GM10248 (cell line): ENCODE results near the gene CCDC69.
"Not testable (repeated sequence)": the region's sequence is repeated elsewhere in the genome, so short reads cannot be mapped to it uniquely, and the experiment has no call there.

Source experiments
- CTCF ChIA-PET: fragments of 300-600 bp; sonication (Branson Sonifier 250); formaldehyde crosslinking; extraction: SDS; loops from one replicate; lab custom pipeline; 2021; ENCODE audit warnings: antibody characterized with exemption; lab: Yijun Ruan, JAX
- POLR2A ChIA-PET: fragments of 350-650 bp; sonication (Branson Sonifier 250); formaldehyde crosslinking; extraction: SDS; loops from one replicate; lab custom pipeline; 2020; ENCODE audit warnings: antibody characterized with exemption; lab: Yijun Ruan, JAX
- DNase-seq: peaks from one replicate; pipeline ENCODE4 v3.0.0; 2012; ENCODE audit errors: extremely low spot score
- CTCF ChIP-seq: IDR thresholded peaks from 2 replicates; pipeline ENCODE4 v1.5.1; 2012; ENCODE audit warnings: mild to moderate bottlenecking, low read depth; ENCODE audit errors: extremely low read depth, missing control alignments, control extremely low read depth

Gene CCDC69

GRCh38 chr5:151178777-151179488 lies 45.0 kb downstream of the CCDC69 start:
- ChIA-PET POLR2A (no interaction called here), CTCF (interaction anchor here (1.6 to 4.1 kb wide), 4 partner anchors 8 to 127 kb away, joined by 4 to 25 read pairs (median 14); no protein-coding TSS in a partner anchor)
- no peak for DNase-seq
- TF ChIP-seq CTCF = no peak

GRCh38 chr5:151178372-151178771 lies 45.5 kb downstream of the CCDC69 start:
- CTCF ChIA-PET = interaction anchor here (1.5 to 3.4 kb wide), 3 partner anchors 14 to 332 kb away, joined by 5 to 25 read pairs (median 5); partner anchors contain the start of gene IRGM
- POLR2A ChIA-PET = no interaction called here
- no peak for TF ChIP-seq CTCF

GRCh38 chr5:151176268-151176667 lies 47.6 kb downstream of the CCDC69 start:
- POLR2A ChIA-PET, DNase-seq: not testable (repeated sequence)
- CTCF ChIA-PET = interaction anchor here (0.6 to 3.4 kb wide), 6 partner anchors 9 to 613 kb away, joined by 3 to 25 read pairs (median 3); no protein-coding TSS in a partner anchor

More at GRCh38 chr5:151178372-151178771, 45.5 kb downstream of the CCDC69 start:
- DNase-seq = no peak

GRCh38 chr5:151174612-151175101 lies 49.2 kb downstream of the CCDC69 start:
- CTCF ChIA-PET = no interaction called here
- DNase-seq = no peak
- POLR2A ChIA-PET = no interaction called here
- TF ChIP-seq CTCF = no peak

- TF ChIP-seq CTCF = no peak
- ChIA-PET POLR2A (no interaction called here), CTCF (interaction anchor here (1.2 to 14.2 kb wide), 4 partner anchors 8 to 98 kb away, joined by 3 to 304 read pairs (median 8); no protein-coding TSS in a partner anchor)
Measured at GRCh38 chr5:151173711-151174611, 49.9 kb downstream of the CCDC69 start.

GRCh38 chr5:151171529-151171928 lies 52.4 kb downstream of the CCDC69 start:
- DNase-seq = no peak
- POLR2A ChIA-PET = no interaction called here
- no peak for TF ChIP-seq CTCF
- CTCF ChIA-PET = interaction anchor here (0.9 to 14.2 kb wide), 5 partner anchors 40 to 375 kb away, joined by 3 to 304 read pairs (median 140); no protein-coding TSS in a partner anchor

More at GRCh38 chr5:151173711-151174611, 49.9 kb downstream of the CCDC69 start:
- DNase-seq = no peak
